Right renal pelvis (tissue), 4 donors: ENCODE data around the gene GRP. TPM values are rescaled to one million over a fixed set of nuclear protein-coding genes. Genes with fewer than 3 reads are reported as not detected.

Experiments
- DNase-seq, 4 donors: peaks; one replicate each; pipeline ENCODE4 v3.0.0-alpha.2; 2013; ENCODE audit warnings: low read depth in 4 of 4, low spot score in 3 of 4, missing footprints in 1 of 4
- polyA plus RNA-seq, 4 donors: library from polyadenylated mRNA; unstranded; fragments of 120-200 nt; gene quantifications; one replicate each; pipeline ENCODE4 v1.2.1, GENCODE V29; 2013; ENCODE audit not compliant: insufficient read length in 4 of 4

The GRP gene
- polyA plus RNA-seq, 4 donors: 0.45 to 2.4 (median 1.4) TPM

- DNase-seq: no peak
These were observed 47.0 kb downstream of the GRP start for GRCh38 chr18:59266886-59267502.

GRCh38 chr18:59267503-59268126 lies 47.7 kb downstream of the GRP start:
- no peak for DNase-seq

- DNase-seq: no peak
These were observed 48.3 kb downstream of the GRP start for GRCh38 chr18:59268127-59268720.

GRCh38 chr18:59268721-59269562 lies 49.0 kb downstream of the GRP start:
- DNase-seq: peak in 1 of 4 donors; percentile 25

GRCh38 chr18:59269563-59270119 lies 49.7 kb downstream of the GRP start:
- no peak for DNase-seq

- DNase-seq: no peak
These were observed 50.8 kb downstream of the GRP start for GRCh38 chr18:59270689-59271257.

GRCh38 chr18:59271606-59272220 lies 51.8 kb downstream of the GRP start:
- no peak for DNase-seq

- no peak for DNase-seq
These were observed 52.4 kb downstream of the GRP start for GRCh38 chr18:59272221-59272888.

- no peak for DNase-seq
These were observed 53.2 kb downstream of the GRP start, which contains the start of gene RAX for GRCh38 chr18:59272891-59273758. Gene RAX (minus strand): TSS chr18:59273454. CDS start chr18:59273206, 248 bp downstream.

- no peak for DNase-seq
These were observed 54.0 kb downstream of the GRP start for GRCh38 chr18:59273759-59274532.

- DNase-seq: no peak
These were observed 54.6 kb downstream of the GRP start for GRCh38 chr18:59274533-59274928.

- no peak for DNase-seq
These were observed 55.5 kb downstream of the GRP start for GRCh38 chr18:59275406-59275949.

GRCh38 chr18:59276047-59276446 lies 56.1 kb downstream of the GRP start:
- no peak for DNase-seq

GRCh38 chr18:59278793-59279192 lies 58.8 kb downstream of the GRP start:
- DNase-seq: no peak

- DNase-seq: no peak
These were observed 59.2 kb downstream of the GRP start for GRCh38 chr18:59279193-59279592.

GRCh38 chr18:59279722-59280121 lies 59.8 kb downstream of the GRP start:
- no peak for DNase-seq
